ENCODE measurements around the gene CMC1.

DNA sequence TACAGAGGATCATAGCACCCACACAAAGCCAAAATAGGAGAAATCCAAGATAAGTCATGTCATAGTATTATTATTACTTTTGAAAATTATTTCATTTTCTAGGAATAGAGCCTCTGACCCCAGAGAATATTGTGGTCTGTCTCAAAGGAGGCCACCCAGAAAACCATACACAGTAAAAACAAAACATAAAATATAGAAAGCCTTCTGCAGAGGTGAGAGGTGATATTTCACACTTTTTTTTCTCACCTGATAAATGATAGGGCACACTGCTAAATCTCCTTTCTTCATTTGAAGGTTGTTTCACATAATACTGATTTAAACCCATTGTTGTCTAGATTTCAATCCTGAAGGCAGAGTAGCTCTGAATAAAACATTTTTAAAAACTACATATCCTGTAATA lies 7.0 kb upstream of the CMC1 start:
- TF ChIP-seq CTCF (IDR thresholded peaks at IDR 0.05) (no peak), POLR2A (IDR thresholded peaks at IDR 0.05) (no peak), POLR2AphosphoS5 (IDR thresholded peaks at IDR 0.05) (no peak)

Data from upper lobe of left lung (tissue), 4 donors.